NCI-H2196 (cell line): Measurements from ENCODE around the gene NXN.
A peak's percentile ranks its signal among the peaks of the same experiment; 100 is the strongest.

ENCODE experiments used
- DNase-seq: peaks from one replicate; lab custom pipeline; 2025; ENCODE audit not compliant: unreplicated experiment; lab: John Stamatoyannopoulos, UW

The NXN gene

DNA sequence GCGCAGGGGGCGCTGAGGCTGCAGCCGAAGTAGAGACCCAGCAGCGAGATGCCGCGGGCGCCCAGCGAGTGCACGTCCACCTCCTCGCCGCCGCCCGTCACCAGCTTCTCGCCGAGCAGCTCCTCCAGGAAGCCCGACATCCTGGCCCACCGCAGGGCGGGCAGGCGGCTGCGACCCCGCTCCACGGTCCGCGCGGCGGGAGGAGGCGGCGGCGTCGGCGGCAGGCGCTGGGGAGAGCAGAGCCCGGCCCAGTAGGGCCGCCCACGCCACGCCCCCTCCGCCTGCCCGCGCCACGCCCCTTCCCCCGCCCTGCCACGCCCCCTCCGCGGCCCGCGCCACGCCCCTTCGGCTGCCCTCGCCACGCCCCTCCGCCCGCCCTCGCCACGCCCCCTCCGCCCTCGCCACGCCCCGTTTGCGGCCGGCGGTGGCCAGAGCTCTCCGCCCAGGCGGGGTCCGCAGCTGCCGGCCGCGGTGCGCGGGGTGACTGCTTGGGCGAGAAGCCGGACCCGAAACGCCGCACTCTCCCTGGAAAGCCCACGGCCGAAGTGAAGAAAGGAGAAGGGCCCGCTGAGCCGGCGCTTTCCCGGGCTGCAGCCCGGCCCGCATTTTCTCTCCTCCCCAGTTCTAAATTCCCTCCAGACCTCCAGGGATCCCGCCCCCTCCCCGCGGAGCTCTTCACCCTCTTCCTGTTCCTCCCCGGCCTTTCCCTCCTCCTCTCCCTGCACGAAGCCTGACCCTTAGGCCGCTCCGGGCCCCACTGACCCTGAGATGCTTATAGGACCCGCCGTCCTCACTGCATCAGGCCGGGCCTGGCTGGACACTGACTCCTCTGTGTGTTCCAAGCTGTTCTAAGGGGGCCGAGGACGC, at the start of gene NXN:
Gene NXN (minus strand): TSS at position 238 of the 867 bp plus-strand sequence.
- DNase-seq: peak; percentile 51

DNA sequence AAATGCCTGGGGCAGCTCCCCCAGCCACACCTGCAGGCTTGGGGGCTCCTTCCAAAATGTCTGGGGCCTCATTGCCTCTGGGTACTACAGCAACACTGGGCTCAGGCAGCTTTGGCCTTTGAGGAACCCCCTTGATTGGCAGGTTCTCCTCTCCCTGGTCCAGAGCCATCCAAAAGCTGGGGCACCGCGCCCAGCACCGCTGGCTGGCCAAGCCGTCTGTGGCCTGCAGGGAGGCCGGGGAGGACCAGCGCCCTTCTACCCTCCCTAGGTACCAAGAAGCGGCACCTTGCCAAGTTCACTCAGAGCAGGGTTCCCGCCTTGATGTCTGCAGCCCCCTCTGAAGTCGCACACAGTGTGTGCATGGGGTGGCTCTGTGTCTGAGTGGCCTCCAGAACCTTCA, 47.5 kb upstream of the NXN start:
- DNase-seq: no peak

DNA sequence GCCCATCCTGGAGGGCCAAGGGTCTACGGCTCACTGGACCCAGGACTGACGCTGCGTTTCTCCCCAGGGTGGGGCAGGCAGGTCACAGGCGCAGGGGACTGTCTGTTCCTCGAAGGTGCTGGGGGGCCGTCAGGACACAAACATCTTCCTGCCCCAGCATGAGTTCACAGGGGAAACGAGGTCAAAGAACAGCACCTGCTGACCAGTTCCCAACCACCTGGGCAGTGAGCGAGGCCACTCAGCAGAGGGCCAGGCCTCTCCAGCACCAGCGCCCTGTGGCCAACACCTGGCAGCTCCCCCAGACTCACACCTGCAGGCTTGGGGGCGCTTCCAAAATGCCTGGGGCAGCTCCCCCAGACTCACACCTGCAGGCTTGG, 47.0 kb upstream of the NXN start:
- DNase-seq: no peak

DNA sequence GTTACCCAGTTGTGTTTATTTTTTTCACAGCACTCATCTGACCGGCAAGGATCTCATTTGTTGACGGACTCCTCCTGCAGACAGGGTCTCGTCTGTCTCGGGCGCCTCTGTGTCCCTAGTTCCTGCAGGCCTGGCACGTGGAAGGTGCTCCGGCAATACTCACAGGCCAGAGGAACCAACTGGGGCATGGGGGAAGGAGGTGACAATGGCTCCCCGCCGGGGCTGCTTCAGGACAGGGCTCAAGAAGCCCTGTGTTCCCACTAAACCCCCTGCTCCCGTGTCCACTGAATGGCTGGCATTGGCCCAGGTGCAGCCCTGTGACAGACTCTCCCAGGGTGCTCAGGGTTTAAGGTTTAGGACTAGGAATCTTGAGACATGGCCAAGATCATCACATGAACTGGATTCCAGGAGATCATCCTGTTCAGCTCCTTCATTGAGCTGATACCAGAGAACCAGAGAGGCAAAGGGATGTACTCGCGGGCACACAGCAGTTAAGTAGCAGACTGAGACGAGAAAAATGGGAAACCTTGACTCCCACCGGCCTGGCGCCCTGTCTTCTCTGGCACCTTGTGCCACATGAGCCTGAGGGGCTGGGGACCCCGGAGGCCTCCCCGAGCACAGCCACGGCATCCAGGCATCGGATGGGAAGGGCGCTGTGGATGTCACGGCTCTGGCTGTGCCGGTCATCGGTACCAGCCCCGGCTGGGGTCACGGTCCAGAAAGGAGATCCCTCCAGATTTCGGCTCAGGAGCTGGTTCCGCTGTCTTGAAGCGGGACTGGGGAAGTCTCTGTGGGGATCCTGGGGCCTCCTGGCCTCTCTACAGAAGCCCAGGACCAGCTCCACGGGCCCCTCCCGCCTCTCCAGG, 46.4 kb upstream of the NXN start:
- no peak for DNase-seq

DNA sequence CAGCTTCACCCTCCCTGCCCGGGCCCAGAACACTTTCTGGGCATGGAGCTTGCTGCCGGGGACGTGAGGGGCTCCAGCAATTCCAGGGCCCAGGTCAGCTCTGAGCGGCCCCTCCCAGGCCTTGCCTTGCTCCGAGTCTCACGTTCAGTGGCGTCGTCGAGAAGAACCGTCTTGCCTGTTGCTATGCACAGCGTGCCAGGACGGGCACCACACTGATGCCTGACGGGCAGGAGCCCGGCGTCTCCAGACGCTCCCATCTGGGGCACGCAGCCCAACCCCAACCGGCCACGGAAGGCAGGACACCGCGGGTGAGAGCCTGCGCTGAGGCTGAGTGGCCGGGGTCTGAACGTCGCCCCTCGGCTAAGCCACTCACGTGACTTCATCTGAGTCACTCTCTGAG, 44.5 kb upstream of the NXN start:
- no peak for DNase-seq

DNA sequence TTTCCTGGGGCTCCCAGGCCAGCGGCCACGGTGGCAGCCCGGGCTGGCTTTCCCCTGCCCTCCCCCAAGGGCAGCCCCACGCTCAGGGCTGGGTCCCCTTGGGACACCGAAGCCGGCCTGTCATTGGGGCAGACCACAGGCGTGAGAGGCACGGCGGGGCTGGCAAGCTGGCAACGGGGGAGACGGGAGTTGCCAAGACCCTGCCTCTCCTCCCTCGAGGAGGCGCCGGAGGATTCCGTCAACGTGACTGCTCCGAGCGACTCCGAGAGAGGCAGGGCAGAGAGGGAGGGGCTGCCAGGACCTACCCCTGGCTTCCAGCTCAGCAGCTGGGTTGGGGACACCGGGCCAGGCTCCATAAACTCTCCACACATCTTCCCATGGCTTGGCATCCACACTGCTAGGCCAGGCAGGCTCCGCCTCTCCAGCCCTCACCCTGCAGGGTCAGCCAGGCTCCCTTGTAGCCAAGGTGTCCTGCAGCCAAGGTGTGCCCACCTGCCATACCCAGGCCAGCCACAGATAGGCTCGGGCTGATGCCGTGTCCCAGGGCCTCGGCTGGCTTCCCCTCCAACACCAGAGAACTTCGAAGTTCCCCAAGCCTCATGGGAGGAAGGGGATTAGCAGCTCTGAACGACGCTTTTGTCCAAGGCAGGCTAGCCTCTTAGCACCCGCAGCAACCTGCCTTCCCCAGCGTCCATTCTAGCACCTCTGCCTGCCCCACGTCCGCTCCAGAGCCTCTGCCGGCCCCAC, 42.9 kb upstream of the NXN start:
- DNase-seq: no peak

DNA sequence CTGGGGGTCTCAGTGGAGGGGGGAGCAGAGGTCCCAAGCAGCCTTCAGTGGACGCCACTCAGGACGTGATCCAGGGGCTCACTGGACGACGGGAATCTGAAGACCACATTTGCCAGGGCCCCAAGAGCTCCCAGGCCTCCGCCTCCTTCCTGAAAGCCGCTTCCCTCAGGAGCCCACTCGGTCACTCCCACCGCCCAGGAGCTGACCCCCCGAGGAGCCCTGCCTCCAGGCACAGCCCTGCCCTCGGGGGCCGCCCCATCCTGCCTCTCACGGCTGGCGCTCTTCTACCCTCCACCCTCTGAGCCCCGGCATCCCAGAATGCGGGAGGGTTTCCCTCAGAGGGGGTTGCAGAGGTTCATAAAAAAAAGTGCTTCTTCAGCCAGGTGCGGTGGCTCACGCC, 41.6 kb upstream of the NXN start:
- no peak for DNase-seq

DNA sequence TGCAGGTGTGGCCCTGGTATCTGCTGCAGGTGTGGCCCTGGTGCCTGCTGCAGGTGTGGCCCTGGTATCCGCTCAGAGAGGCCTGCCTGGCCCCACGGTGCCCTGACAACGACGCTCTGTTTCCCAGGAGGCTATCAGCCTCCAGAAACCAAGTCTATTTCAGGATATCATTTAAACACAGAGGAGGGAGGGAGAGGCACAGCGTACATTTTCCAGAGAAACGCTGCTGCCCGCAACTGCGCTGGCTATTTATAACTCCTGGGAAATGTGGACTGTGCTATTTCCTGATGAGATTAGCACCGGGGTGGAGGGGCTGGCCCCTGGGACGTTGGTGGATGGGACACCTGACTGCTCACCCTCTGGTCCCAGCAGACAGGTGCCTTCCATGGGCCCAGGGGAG, 39.9 kb upstream of the NXN start:
- DNase-seq: no peak

DNA sequence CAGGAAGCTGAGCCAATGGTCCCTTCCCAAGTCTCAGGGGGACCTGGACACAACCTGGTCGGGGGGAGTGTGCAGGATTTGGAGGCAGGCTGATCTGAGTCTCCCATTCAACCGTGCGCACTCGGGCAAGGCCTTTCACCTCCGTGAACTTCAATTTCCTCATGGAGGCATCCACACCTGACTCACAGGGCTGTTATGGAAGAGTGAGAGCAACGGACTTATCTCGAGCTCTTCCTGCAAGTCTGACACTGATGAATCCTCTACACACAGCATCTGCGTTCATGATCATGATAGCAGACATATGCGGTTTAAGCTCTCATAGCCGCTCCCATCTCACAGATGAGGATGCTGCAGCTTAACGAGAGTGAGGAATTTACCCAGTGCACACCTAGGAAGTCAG, 39.0 kb upstream of the NXN start:
- DNase-seq: no peak

DNA sequence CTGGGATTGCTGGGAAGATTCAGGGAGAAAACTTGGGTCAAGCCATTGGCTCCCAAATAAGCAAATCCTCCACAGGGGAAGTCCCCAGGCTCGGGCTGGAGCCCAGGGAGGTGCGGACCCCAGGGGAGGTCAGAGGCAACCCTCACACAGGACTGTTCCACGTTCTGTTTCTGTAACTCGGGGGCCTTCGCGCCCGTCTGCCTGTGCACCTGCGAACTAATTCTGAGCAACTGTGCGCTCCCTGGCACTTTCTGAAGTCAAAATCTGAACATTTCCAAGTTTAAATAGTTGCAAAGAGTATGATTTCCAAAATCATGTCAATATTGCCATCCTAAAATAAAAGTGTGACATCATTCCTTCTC, 34.1 kb upstream of the NXN start:
- DNase-seq: no peak

DNA sequence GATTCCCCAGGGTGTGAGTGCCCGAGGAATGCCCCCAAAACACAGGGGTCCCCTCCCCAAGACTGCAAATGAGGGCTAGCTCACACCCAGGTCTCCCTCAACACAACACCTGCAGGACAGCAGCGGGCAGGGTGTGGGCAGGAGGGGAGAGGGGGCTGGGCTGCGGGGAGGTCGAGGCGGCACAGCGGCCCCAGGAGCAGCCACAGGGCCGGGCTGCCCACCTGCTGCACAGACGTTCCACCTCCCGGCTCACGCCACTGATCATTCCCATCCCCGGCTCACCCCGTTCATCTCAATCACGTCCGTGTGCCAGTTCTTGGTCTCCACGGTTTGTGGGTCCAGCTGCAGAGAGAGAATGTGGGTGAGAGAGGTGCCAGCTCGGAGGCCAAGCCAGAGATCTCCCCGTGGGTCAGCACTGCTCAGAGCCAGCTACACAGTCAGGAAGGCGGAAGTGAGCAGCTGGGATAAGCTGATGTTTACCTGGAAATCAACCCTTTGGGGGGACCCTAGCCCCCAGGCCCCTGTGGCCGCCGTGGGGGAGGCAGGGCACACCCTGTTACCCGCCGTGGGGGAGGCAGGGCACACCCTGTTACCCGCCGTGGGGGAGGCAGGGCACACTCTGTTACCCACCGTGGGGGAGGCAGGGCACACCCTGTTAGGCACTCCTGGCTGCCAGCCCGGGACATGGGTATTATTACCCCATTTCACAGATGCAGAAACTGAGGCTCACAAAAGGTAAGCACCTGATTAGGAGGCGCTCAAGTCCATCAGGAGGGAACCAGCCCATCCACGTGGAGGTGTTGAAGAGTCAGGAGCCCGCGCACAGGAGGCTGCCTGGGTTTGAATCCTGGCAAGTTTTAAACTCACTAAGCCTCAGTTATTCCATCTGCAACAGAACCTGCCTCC, 33.5 kb upstream of the NXN start:
- DNase-seq: no peak

DNA sequence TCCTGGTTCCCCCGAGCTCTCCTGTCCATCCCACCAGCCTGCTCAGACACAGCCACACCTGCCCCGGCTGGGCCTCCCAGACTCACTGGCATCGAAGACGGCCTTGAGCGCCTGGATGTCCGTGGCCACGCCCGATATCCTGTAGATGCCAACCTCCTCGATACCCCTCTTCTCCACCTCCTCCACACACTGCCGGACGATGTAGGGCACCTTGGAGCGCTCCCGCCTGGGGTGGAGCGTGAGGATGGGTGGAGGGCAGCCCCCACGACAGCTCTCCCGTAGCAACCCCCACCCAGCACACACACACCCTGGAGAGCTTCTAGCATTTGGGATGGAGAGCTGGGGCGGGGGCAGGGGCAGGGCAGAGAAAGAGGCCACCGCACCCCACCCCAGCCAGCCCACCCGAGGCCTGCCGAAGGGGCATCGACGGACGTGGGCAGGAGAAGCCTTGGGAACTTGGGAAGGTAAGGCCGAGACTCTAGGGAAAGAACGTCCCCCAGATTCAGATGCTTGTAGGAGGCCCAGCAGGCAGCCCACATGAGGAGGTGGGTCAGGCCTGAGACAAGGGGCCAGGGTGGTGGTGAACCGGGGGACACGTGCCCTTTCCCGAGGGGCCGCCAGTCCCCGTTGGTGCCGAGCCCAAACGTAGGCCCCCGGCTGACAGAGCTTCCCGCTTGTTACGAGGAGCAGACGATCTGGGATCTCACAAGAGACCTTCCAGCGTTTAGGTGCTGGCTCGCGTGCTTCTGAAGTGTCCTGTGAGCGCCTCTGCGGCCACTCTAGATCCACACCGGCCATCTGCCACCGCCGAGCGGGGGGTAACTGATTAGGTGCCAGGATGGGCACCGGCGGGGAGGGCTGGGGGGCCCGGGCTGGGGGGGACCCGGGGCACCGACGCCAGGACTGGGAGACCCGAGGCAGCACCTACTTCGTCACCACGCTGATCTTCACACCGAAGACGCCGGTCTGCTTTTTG, 32.5 kb upstream of the NXN start:
- DNase-seq: no peak

DNA sequence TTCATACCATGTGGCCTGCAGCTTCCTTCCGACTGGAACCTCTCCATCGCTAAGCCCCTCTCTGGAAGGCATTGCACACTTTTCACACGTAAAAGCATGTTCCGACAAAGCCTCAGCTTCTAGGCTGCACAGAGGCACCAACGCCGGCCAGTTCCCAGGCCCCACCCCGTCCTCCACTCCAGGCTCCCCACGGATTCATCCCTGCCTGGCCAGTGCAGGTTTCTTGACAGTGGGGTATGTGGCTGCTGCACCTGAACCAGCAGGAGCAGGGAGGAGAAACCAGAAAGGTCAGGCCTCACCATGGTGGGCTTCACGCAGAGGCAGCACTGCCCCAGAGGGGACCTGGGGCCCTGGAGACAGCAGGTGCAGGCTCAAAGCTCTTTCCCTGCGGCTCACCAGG, 31.6 kb upstream of the NXN start:
- no peak for DNase-seq

DNA sequence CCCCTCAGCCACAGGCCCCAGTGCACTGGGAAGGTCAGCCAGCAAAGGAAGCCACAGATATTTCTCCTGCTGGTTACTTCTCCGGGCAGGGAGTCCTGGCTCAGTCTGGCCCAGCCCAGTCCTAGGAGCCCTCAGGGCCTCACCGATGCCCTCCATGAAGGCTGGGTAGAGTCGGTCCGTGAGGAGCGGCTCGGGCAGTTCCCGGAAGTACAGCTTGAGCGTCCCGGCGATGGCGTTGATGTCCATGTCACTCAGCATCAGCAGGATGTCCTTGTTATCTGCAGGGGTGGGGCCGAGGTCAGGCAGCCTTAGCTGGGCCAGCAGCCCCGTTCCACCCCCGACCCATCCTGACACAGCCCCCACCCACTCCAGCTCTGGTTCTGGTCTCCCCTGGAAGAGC, 31.0 kb upstream of the NXN start:
- DNase-seq: no peak

DNA sequence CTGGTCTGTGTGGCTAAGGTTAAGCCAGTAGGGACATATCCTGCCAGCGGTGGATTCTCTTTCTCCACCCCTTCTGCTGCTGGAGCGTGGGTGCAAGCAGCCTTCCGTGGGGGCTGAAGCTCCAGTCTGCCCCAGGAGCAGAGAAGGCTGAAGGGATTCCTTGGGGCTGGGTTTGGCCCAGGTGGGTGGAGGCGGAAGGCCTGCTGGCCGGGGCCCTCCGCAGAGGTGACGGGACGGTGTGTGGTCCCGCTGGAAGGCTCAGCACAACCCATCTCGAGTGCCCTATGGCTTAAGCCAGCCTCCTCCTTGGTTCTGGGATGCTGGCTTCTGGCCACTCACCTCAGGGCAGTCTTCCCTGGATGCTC, 30.5 kb upstream of the NXN start:
- DNase-seq: no peak

DNA sequence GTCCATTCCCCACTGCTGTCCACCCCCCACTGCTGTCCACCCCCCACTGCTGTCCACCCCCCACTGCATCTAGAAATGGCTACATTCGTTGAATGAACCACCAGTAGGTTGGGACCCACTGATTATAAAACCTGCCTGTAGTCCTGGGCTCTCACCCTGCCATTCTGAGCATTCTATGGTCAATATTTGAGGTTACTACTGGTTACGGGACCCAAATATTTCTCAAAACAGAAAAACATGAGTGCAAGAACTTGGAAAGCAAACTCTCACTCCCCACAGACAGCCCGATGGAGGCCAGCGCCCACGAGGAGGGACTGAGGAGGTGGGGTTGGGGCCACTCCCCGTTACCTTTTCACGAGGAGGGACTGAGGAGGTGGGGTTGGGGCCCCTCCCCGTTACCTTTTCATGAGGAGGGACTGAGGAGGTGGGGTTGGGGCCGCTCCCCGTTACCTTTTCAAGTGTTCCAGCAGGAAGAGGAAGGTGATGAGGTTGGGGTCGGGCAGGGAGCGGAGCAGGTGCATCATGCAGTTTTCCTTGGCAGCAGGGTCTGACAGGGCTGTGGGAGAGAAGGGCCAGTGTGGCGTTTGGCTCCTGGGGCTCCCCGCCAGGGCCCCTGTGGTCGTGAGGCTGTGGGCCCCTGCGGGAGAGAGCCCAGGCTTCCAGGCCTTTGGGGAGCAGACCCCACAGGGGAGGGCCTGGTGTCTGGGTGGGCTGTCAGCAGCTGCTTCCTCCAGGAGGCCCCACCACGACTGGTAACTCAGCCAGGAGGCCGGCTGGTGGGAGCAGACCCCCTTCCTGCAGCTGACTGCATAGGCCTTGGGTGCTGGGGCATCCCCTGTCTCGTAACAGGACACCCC, 29.9 kb upstream of the NXN start:
- no peak for DNase-seq

DNA sequence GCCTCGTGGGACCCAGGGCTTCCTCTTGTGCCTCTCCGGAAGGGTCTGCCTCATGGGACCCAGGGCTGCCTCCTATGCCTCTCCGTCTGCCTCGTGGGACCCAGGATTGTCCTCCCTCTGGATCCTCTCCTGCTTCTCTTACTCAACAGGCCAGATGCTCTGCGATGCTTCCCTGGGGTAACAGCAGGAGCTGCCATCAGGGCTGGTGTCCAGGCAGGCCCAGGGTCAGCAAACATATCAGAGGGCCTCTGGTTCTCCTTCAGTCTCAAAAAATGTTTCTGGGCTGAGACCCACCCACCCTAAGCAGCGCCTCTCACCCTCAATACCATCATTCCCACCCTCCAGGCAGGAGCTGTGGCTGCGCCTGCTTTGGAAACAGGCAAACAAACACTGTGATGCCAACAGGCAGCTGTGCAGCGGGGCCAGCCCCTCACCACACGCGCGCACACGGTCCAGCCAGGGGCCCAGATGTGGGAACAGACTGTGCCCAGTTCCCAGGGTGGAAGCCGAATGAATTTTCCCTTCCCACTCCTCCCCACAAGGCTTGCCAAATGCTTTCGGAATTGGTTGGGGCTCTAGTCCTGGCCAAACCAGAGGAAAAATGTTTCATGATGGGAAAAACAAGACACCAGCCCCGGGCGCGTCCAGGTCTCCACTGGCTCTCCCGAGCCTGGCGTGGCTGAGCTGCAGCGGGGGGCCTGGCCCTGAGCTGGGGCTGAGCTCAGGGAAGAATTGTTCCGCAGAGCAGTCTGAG, 28.6 kb upstream of the NXN start:
- DNase-seq: no peak
